Astrocyte of the spinal cord (primary cell): Measurements from ENCODE around the gene ENO3.

Experiments
- DNase-seq: peaks from one replicate; pipeline ENCODE4 v3.0.0; 2011; ENCODE audit warnings: low read depth, low spot score
- H3K4me3 ChIP-seq: 2 replicates; pipeline ENCODE4 v1.5.1; 2011; ENCODE audit warnings: low read depth, mild to moderate bottlenecking, low read length, moderate library complexity
- in situ Hi-C: cut with HindIII; loops from 2 replicates; pipeline ENCODE4 v1.10.0; 2017; ENCODE audit warnings: low sequenced_read_pairs
- TF ChIP-seq, protein P1 (sequence below): IDR thresholded peaks from 2 replicates; pipeline ENCODE4 v1.5.1; 2012; ENCODE audit warnings: low read depth, mild to moderate bottlenecking, low read length, inconsistent platforms

Gene ENO3

DNA sequence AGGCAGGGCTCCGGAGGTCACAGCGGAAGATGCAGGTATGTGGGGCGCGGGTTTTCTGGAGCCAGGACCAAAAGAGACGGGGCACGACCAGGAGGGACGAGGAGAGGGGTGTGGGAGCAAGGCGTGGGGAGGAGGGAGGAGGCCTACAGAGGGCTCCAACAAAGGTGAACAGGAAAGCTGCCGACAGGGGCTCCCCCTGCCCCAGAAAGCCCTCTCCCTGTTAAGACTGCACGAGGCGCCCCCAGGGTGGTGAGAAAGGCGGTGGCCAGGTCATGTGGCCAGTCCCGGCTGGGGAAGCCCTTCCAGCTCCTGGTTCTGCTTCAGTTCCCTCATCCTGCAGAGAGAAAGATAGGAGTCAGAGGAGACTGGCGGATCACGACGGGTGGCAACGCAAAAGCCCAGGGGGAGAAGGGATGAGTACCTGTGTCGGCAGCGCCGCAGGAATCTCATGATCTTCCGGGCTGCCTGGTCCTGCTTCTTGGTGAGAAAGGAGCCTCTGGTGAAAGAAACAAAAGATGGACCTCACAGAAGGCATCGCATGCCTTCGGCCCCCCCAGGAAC lies 17.6 kb downstream of the ENO3 start:
- peak overlapping the region; percentile 65 for H3K4me3 ChIP-seq
- in situ Hi-C loops: no loop called here
- TF ChIP-seq, protein P1, sequence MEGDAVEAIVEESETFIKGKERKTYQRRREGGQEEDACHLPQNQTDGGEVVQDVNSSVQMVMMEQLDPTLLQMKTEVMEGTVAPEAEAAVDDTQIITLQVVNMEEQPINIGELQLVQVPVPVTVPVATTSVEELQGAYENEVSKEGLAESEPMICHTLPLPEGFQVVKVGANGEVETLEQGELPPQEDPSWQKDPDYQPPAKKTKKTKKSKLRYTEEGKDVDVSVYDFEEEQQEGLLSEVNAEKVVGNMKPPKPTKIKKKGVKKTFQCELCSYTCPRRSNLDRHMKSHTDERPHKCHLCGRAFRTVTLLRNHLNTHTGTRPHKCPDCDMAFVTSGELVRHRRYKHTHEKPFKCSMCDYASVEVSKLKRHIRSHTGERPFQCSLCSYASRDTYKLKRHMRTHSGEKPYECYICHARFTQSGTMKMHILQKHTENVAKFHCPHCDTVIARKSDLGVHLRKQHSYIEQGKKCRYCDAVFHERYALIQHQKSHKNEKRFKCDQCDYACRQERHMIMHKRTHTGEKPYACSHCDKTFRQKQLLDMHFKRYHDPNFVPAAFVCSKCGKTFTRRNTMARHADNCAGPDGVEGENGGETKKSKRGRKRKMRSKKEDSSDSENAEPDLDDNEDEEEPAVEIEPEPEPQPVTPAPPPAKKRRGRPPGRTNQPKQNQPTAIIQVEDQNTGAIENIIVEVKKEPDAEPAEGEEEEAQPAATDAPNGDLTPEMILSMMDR: no peak
- no peak for DNase-seq

DNA sequence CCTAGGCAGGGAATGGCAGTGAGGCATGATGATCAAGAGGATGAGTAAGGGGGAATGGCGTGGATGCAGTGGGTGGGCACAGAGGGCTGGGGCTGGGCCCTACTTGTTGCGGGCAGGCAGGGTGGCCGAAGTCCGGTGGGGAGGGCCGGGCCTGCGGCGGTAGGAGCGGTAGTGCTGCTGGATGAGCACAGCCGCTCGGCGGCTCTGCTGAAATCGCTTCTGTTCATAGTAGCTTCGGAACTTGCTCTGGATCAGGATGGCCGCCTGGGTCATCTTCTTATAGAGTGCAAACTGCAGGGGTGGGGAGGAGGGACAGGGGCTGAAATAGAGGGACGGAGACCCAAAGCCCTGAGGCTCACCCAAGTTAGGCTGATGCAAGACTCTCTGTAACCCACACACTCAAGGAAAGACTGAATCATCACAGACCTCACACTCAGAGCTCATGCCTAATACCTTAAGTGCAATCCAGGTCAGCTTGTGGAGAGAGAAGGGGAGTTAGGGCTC lies 18.2 kb downstream of the ENO3 start:
- peak overlapping the region; percentile 65 for H3K4me3 ChIP-seq
- peak; percentile 94 for DNase-seq
- TF ChIP-seq, protein P1: no peak
- in situ Hi-C loops: no loop called here

DNA sequence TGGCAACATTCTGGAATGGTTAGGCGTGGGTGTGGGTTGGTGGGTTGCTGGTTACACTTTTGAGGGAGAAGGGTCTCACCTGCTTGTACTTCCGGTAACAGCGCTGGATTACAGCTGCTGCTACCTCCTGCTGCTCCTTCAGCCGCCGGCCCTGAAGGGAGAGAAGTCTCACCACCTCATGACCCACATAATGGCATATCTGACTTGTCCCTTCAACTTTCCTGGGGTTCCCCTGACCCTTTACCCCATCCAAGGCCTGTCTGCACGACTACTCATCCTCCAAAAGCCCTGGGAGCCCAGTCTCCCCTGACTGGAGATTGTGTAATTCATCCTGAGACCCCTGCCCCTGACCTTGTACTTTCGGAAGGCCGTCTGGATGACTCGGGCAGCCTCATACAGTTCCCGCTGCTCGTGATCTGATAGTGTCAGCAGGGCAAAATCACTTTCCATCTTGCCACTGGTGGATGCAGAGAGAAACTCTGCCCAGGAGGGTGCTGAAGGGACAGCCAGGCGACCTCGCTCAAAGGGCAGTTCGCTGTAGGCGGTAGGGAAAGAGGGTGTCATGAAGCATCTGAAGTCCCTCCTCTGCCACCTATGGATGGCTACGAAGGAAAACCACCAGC lies 18.7 kb downstream of the ENO3 start:
- in situ Hi-C loops: no loop called here
- H3K4me3 ChIP-seq: peak overlapping the region; percentile 65
- DNase-seq: peak; percentile 40
- TF ChIP-seq, protein P1: no peak

DNA sequence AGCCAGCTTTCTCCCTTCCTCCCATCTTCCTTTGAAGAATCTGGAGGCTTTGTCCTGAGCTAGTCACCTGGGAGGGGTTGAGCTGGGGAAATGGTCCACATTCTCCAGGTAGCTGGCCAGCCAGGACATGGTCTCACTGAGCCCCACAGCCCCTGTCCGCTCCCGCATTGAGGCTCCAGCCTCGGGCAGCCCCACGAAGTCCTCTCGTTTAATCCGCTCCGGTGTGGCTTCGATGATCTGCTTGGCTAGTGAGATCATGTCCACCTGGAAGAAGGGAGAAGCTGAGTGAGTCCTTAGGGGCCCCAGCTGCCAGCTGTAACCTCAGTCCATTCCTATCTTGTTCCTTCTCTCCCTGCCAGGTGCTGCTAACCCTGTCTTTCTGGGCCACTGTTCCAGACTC lies 19.4 kb downstream of the ENO3 start:
- DNase-seq: no peak
- TF ChIP-seq, protein P1: no peak
- in situ Hi-C loops: no loop called here
- H3K4me3 ChIP-seq: no peak overlapping the region

GRCh38 chr17:4971826-4972225 lies 20.9 kb downstream of the ENO3 start:
- H3K4me3 ChIP-seq: no peak overlapping the region
- in situ Hi-C loops: no loop called here
- no peak for DNase-seq
- TF ChIP-seq, protein P1: no peak

DNA sequence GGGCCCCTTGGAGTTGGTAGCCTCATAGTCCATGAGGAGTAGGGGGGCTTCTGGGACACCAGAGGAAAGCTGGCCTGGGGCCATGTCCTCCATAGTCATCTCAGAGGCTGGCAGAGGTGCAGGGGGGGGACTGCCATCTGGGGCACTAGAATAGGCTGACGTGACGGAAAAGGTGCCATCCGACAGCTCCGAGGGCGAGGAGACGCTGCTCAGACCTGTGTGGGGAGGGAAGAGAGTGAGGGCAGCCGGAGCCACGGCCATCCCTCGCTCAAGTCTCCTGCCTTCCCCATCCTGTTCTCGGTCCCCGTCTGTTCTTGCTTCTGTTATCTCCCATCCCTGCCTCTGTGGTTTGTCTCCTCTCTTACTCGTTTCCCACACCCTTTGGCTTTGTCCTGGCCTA lies 21.4 kb downstream of the ENO3 start:
- DNase-seq: no peak
- H3K4me3 ChIP-seq: no peak overlapping the region
- in situ Hi-C loops: no loop called here
- TF ChIP-seq, protein P1: no peak
